ENCODE measurements around the gene CDC42EP5.

CDC42EP5 gene

DNA sequence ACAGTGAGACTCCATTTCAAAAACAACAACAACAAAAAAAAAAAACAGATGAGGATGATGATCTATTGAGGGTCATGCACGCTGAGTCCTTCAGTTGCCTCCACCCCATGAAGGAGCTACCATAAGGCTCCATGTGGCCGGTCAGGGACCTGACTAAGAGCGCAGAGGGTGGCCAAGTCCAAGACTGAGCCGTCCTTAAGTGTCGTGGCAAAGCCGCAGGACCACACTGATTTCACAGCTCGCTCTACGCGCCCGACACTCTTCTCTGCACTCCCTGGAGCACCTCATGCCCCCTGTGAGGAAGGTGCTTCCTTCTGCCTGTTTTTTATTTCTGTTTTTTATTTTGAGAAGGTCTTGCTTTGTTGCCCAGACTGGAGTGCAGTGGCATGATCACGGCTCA lies 45.5 kb downstream of the CDC42EP5 start:
- peaks cover 18% of the 10 kb centered on the region for H3K27me3 ChIP-seq (replicated peaks; ENCODE audit: control insufficient read depth, insufficient read depth, low read length, poor library complexity, severe bottlenecking)
- H3K9me3 ChIP-seq (ENCODE audit: control insufficient read depth, low read length) = no peaks in the 10 kb centered on the region
- peaks cover 10% of the 10 kb centered on the region for H3K4me1 ChIP-seq (ENCODE audit: control insufficient read depth, insufficient read depth, low read length, poor library complexity, severe bottlenecking)
- H3K36me3 ChIP-seq (ENCODE audit: control insufficient read depth, insufficient read depth, low read length) = no peaks in the 10 kb centered on the region
- no peak for DNase-seq
- no peak overlapping the region for H3K27ac ChIP-seq (ENCODE audit: insufficient read depth, low read length, poor library complexity, severe bottlenecking)
- H3K4me3 ChIP-seq (ENCODE audit: insufficient read depth, low read depth, low read length, poor library complexity, severe bottlenecking) = no peak overlapping the region

DNA sequence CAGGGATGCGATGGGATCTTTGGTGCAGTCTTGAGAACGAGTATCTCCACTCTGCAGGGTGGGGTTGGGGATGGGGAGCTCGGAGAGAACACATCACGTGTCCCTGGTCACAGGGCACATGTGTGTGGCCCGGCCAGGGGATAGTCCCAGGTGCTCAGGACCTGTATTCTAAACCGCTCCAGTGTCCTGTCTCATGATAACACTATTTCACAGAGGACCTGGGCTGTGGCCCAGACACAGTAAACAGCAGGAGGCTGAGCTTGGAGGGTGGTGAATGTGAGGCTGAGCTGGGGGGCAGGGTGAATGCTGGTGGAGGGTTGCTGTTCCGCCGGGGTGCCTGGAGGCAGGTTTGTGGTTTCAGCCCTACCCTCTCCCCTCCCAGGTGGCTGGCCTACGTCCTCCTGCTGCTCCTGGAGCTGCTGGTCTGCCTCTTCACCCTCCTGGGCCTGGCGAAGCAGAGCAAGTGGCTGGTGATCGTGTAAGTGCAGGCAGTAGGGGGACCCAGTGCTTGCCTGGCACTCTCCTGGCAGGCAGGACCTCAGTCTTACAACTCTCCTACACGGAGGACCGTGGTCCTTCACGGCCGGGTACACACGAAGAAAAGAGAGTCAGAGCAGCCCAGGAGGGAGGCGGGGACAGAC lies 46.7 kb downstream of the CDC42EP5 start:
- H3K36me3 ChIP-seq (ENCODE audit: control insufficient read depth, insufficient read depth, low read length) = no peaks in the 10 kb centered on the region
- H3K27me3 ChIP-seq (replicated peaks; ENCODE audit: control insufficient read depth, insufficient read depth, low read length, poor library complexity, severe bottlenecking) = peaks cover 18% of the 10 kb centered on the region
- no peak overlapping the region for H3K4me3 ChIP-seq (ENCODE audit: insufficient read depth, low read depth, low read length, poor library complexity, severe bottlenecking)
- no peak for DNase-seq
- no peak overlapping the region for H3K27ac ChIP-seq (ENCODE audit: insufficient read depth, low read length, poor library complexity, severe bottlenecking)
- peaks cover 10% of the 10 kb centered on the region for H3K4me1 ChIP-seq (ENCODE audit: control insufficient read depth, insufficient read depth, low read length, poor library complexity, severe bottlenecking)
- H3K9me3 ChIP-seq (ENCODE audit: control insufficient read depth, low read length) = no peaks in the 10 kb centered on the region

DNA sequence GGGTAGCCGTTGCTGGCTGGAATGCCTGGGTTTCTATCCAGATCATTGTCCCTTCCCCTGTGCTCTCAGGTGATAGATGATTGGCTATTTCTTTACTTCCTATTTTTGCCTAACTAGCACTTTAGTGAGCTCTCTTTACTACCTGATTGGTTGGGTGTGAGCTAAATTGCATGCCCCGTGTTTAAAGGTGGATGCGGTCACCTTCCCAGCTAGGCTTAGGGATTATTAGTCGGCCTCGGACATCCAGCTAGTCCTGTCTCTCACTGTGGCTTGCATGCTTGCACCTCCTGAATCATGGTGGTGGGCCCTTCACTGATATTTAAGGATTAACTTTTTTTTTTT lies 47.7 kb downstream of the CDC42EP5 start:
- H3K36me3 ChIP-seq (ENCODE audit: control insufficient read depth, insufficient read depth, low read length) = no peaks in the 10 kb centered on the region
- H3K4me1 ChIP-seq (ENCODE audit: control insufficient read depth, insufficient read depth, low read length, poor library complexity, severe bottlenecking) = peaks cover 2% of the 10 kb centered on the region
- H3K27ac ChIP-seq (ENCODE audit: insufficient read depth, low read length, poor library complexity, severe bottlenecking) = no peak overlapping the region
- no peak for DNase-seq
- no peaks in the 10 kb centered on the region for H3K9me3 ChIP-seq (ENCODE audit: control insufficient read depth, low read length)
- H3K4me3 ChIP-seq (ENCODE audit: insufficient read depth, low read depth, low read length, poor library complexity, severe bottlenecking) = no peak overlapping the region
- H3K27me3 ChIP-seq (replicated peaks; ENCODE audit: control insufficient read depth, insufficient read depth, low read length, poor library complexity, severe bottlenecking) = peaks cover 18% of the 10 kb centered on the region

DNA sequence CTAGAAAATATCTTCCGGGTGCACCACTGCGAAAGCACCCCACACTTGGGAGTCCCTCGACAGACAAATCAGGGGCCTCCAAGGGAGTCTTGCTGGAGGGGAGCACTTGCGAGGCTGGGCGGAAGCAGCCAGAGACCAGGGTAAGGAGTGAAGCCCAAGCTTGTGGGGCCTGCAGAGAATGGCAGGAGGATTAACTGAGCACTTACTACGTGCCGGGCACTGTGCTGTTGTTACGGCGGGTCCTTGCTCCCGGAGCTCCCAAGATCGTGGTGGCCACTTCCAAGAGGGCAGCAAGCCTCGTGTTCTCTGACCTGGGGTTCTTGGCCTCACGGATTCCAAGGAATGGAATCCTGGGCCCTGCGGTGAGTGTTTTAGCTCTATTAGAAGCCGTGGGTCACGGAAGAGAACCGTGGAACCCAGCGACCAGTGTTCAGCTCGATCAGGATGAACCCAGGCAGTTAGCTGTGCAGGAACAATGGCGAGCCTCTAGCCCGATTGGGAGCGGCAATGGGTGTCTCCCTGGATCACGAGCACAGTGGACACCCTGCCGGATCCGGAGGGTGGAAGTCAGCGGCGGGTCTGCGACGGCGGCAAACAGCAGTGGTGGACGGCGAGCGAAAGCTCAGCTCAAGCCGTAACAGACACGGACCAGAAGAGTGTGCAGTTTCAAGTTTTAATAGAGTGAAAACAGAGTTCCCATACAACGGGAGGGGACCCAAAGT lies 48.3 kb downstream of the CDC42EP5 start:
- no peaks in the 10 kb centered on the region for H3K36me3 ChIP-seq (ENCODE audit: control insufficient read depth, insufficient read depth, low read length)
- peaks cover 18% of the 10 kb centered on the region for H3K27me3 ChIP-seq (replicated peaks; ENCODE audit: control insufficient read depth, insufficient read depth, low read length, poor library complexity, severe bottlenecking)
- no peaks in the 10 kb centered on the region for H3K4me1 ChIP-seq (ENCODE audit: control insufficient read depth, insufficient read depth, low read length, poor library complexity, severe bottlenecking)
- no peak overlapping the region for H3K27ac ChIP-seq (ENCODE audit: insufficient read depth, low read length, poor library complexity, severe bottlenecking)
- H3K4me3 ChIP-seq (ENCODE audit: insufficient read depth, low read depth, low read length, poor library complexity, severe bottlenecking) = no peak overlapping the region
- DNase-seq = no peak
- H3K9me3 ChIP-seq (ENCODE audit: control insufficient read depth, low read length) = no peaks in the 10 kb centered on the region

DNA sequence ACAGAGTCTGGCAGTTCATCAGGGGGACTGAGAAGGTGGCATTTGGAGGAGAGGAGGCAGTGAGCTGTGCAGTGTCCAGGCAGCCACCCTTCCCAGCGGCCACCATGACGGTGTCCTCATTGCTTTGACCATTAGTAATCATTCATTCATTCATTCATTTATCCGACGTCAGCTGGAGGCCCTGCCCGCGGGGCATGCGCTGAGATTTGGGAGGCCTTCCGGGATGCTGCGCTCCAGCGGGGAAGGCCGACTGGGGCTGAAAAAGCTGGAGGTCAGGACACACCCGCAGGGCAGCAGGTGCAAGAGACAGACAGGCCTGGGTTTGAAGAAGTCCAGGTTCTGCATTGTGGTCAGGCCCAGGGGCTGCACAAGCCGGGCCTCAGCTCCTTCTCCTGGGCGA lies 48.9 kb downstream of the CDC42EP5 start:
- Histone ChIP-seq H3K36me3 (ENCODE audit: control insufficient read depth, insufficient read depth, low read length) (no peaks in the 10 kb centered on the region), H3K27me3 (replicated peaks; ENCODE audit: control insufficient read depth, insufficient read depth, low read length, poor library complexity, severe bottlenecking) (peaks cover 18% of the 10 kb centered on the region), H3K4me1 (ENCODE audit: control insufficient read depth, insufficient read depth, low read length, poor library complexity, severe bottlenecking) (no peaks in the 10 kb centered on the region), H3K9me3 (ENCODE audit: control insufficient read depth, low read length) (no peaks in the 10 kb centered on the region), H3K4me3 (ENCODE audit: insufficient read depth, low read depth, low read length, poor library complexity, severe bottlenecking) (no peak overlapping the region), H3K27ac (ENCODE audit: insufficient read depth, low read length, poor library complexity, severe bottlenecking) (no peak overlapping the region)
- DNase-seq = no peak

DNA sequence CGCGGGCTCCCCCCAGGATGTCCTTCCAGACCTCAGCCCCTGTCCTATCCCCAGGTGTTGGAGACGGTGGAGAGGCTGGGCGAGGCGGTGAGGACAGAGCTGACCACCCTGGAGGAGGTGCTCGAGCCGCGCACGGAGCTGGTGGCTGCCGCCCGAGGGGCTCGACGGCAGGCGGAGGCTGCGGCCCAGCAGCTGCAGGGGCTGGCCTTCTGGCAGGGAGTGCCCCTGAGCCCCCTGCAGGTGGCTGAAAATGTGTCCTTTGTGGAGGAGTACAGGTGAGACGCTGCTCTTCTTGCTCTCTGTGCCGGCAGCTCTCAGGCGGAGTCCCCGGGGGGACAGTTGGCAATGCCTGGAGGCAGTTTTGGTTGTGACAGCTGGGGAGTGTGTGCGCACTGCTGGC lies 51.0 kb downstream of the CDC42EP5 start:
- no peaks in the 10 kb centered on the region for H3K9me3 ChIP-seq (ENCODE audit: control insufficient read depth, low read length)
- no peak for DNase-seq
- H3K27me3 ChIP-seq (replicated peaks; ENCODE audit: control insufficient read depth, insufficient read depth, low read length, poor library complexity, severe bottlenecking) = peaks cover 10% of the 10 kb centered on the region
- H3K27ac ChIP-seq (ENCODE audit: insufficient read depth, low read length, poor library complexity, severe bottlenecking) = no peak overlapping the region
- no peak overlapping the region for H3K4me3 ChIP-seq (ENCODE audit: insufficient read depth, low read depth, low read length, poor library complexity, severe bottlenecking)
- no peaks in the 10 kb centered on the region for H3K36me3 ChIP-seq (ENCODE audit: control insufficient read depth, insufficient read depth, low read length)
- peaks cover 3% of the 10 kb centered on the region for H3K4me1 ChIP-seq (ENCODE audit: control insufficient read depth, insufficient read depth, low read length, poor library complexity, severe bottlenecking)

DNA sequence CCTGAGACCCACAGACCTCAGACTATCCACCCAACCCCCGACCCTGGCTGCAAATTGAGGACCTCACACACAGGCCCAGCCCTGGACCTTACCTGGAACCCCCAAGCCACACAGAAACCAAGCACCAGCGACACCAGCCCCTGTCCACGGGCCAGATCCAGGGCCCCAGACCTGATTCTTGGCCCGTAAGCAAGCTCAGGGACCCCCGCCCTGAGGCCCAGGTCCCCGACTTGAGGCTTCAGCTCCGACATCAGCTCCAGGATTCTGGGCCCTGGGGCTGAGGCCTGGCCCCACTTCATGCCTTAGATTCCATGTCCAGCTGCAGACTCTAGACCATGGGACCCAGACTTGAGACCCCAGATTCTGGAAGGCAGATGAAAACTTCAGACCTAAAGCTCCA lies 51.6 kb downstream of the CDC42EP5 start:
- H3K27me3 ChIP-seq (replicated peaks; ENCODE audit: control insufficient read depth, insufficient read depth, low read length, poor library complexity, severe bottlenecking) = peaks cover 10% of the 10 kb centered on the region
- DNase-seq = no peak

DNA sequence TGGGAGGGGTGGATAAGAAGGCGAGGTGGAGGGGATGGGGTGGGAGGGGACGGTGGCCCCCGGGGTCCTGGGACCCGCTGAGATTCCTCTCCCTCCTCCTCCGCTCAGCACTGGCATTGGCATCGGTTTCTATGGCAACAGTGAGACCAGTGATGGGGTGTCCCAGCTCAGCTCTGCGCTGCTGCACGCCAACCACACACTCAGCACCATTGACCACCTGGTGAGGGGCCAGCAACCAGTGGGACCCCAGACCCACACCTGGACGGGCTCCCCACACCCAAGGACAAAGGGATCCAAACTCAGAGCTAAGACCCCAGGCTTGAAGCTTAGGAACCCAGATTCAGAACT lies 52.0 kb downstream of the CDC42EP5 start:
- no peak for DNase-seq
- no peaks in the 10 kb centered on the region for H3K36me3 ChIP-seq (ENCODE audit: control insufficient read depth, insufficient read depth, low read length)
- peaks cover 3% of the 10 kb centered on the region for H3K4me1 ChIP-seq (ENCODE audit: control insufficient read depth, insufficient read depth, low read length, poor library complexity, severe bottlenecking)
- H3K9me3 ChIP-seq (ENCODE audit: control insufficient read depth, low read length) = no peaks in the 10 kb centered on the region
- H3K27me3 ChIP-seq (replicated peaks; ENCODE audit: control insufficient read depth, insufficient read depth, low read length, poor library complexity, severe bottlenecking) = peaks cover 13% of the 10 kb centered on the region
- H3K27ac ChIP-seq (ENCODE audit: insufficient read depth, low read length, poor library complexity, severe bottlenecking) = no peak overlapping the region
- H3K4me3 ChIP-seq (ENCODE audit: insufficient read depth, low read depth, low read length, poor library complexity, severe bottlenecking) = no peak overlapping the region

More for the DNA sequence above, 51.6 kb downstream of the CDC42EP5 start:
- peaks cover 3% of the 10 kb centered on the region for H3K4me1 ChIP-seq (ENCODE audit: control insufficient read depth, insufficient read depth, low read length, poor library complexity, severe bottlenecking)
- no peak overlapping the region for H3K27ac ChIP-seq (ENCODE audit: insufficient read depth, low read length, poor library complexity, severe bottlenecking)
- H3K36me3 ChIP-seq (ENCODE audit: control insufficient read depth, insufficient read depth, low read length) = no peaks in the 10 kb centered on the region
- H3K4me3 ChIP-seq (ENCODE audit: insufficient read depth, low read depth, low read length, poor library complexity, severe bottlenecking) = no peak overlapping the region
- H3K9me3 ChIP-seq (ENCODE audit: control insufficient read depth, low read length) = no peaks in the 10 kb centered on the region

DNA sequence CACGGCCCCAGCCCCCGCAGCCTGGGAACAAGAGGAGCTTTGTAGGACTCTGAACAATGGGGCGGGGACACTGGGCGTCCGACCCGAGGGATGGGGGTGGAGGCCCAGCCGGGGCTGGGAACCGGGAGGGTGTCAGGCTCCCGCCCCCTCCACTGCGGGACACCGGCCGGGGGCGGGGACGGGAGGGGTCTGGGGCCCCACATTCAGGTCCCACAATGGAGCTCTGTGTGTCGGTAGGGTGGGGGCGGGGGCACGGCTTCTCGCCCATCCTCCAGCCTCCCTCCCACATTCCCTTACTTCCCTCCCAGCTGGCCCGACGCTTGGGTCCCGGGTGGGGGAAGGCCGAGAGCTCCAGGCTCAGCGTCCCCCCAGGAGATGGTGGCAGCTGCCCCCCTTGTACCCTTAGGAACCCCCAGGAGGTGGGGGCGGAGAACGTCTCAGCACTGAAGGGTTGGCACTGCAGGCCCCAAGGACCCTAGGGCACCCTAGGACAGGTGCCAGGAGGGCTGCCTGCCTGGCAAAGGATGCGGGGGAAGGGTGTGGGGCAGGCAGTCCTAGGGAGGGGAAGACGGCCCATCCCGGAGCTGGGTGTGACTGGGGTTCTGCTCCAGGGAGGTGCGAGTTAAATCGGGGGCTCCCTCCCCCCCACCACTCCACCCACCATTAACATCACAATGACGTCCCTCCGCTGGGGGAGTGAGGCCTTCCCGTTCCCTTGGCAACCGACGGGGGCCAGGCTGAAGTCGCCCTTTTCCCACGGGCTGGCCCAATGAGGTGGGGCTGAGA lies 52.5 kb downstream of the CDC42EP5 start:
- H3K9me3 ChIP-seq (ENCODE audit: control insufficient read depth, low read length) = no peaks in the 10 kb centered on the region
- H3K36me3 ChIP-seq (ENCODE audit: control insufficient read depth, insufficient read depth, low read length) = no peaks in the 10 kb centered on the region
- no peak overlapping the region for H3K27ac ChIP-seq (ENCODE audit: insufficient read depth, low read length, poor library complexity, severe bottlenecking)
- H3K27me3 ChIP-seq (replicated peaks; ENCODE audit: control insufficient read depth, insufficient read depth, low read length, poor library complexity, severe bottlenecking) = peaks cover 19% of the 10 kb centered on the region
- no peak for DNase-seq
- H3K4me3 ChIP-seq (ENCODE audit: insufficient read depth, low read depth, low read length, poor library complexity, severe bottlenecking) = no peak overlapping the region
- peaks cover 6% of the 10 kb centered on the region for H3K4me1 ChIP-seq (ENCODE audit: control insufficient read depth, insufficient read depth, low read length, poor library complexity, severe bottlenecking)

DNA sequence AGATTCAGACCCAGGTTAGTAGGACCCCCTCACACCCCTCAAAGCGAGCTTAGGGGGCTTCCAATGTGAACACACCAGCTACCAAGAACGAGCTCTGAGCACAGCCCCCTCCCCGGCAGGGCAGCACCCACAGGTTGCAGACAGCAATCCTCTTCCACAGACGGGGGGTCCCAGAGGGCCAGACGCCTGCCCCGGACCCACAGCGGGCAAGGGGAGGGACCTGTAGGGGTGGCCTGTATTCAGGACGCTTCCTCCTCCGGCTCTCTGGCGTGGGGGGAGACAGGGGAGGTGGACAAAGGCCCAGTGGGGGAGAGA lies 53.1 kb downstream of the CDC42EP5 start:
- peaks cover 22% of the 10 kb centered on the region for H3K27me3 ChIP-seq (replicated peaks; ENCODE audit: control insufficient read depth, insufficient read depth, low read length, poor library complexity, severe bottlenecking)
- no peak overlapping the region for H3K27ac ChIP-seq (ENCODE audit: insufficient read depth, low read length, poor library complexity, severe bottlenecking)
- no peaks in the 10 kb centered on the region for H3K36me3 ChIP-seq (ENCODE audit: control insufficient read depth, insufficient read depth, low read length)
- no peaks in the 10 kb centered on the region for H3K9me3 ChIP-seq (ENCODE audit: control insufficient read depth, low read length)
- no peak overlapping the region for H3K4me3 ChIP-seq (ENCODE audit: insufficient read depth, low read depth, low read length, poor library complexity, severe bottlenecking)
- DNase-seq = no peak
- H3K4me1 ChIP-seq (ENCODE audit: control insufficient read depth, insufficient read depth, low read length, poor library complexity, severe bottlenecking) = peaks cover 9% of the 10 kb centered on the region
